Mononuclear cell (primary cell): ENCODE measurements around the gene BLVRA. TPM values are rescaled to one million over a fixed set of nuclear protein-coding genes. Genes with fewer than 3 reads are reported as not detected.

Experiments used
- H3K27me3 ChIP-seq: 2 replicates; pipeline ENCODE4 v1.6.0; 2011; ENCODE audit warnings: low read length, control low read depth; ENCODE audit not compliant: insufficient read depth
- H3K4me1 ChIP-seq: 2 replicates; pipeline ENCODE4 v1.5.1; 2011; ENCODE audit warnings: mild to moderate bottlenecking, low read length, control low read depth; ENCODE audit not compliant: insufficient read depth
- H3K4me3 ChIP-seq: 2 replicates; pipeline ENCODE4 v1.5.1; 2011; ENCODE audit warnings: mild to moderate bottlenecking, low read length, moderate library complexity
- H3K9me3 ChIP-seq: 2 replicates; pipeline ENCODE4 v1.5.1; 2011; ENCODE audit warnings: low read depth, mild to moderate bottlenecking, control low read depth, low read length
- total RNA-seq: library from RNA; depleted of rRNA; stranded (reverse); fragments of >200 nt; gene quantifications from one replicate; pipeline ENCODE4 v1.2.3, GENCODE V29; 2012

BLVRA gene
- total RNA-seq, 1 donor, result 24.1 TPM

GRCh38 chr7:43843296-43843695 lies 84.8 kb downstream of the BLVRA start:
- H3K9me3 ChIP-seq, result no peaks in the 10 kb centered on the region

GRCh38 chr7:43844257-43844656 lies 85.8 kb downstream of the BLVRA start:
- Histone ChIP-seq H3K27me3 (no peaks in the 10 kb centered on the region), H3K9me3 (no peaks in the 10 kb centered on the region), H3K4me1 (no peaks in the 10 kb centered on the region), H3K4me3 (no peak overlapping the region)

More at GRCh38 chr7:43843296-43843695, 84.8 kb downstream of the BLVRA start:
- no peaks in the 10 kb centered on the region for H3K27me3 ChIP-seq
- H3K4me1 ChIP-seq, result peaks cover 5% of the 10 kb centered on the region
- H3K4me3 ChIP-seq, result no peak overlapping the region

- no peaks in the 10 kb centered on the region for H3K4me1 ChIP-seq
- H3K27me3 ChIP-seq, result no peaks in the 10 kb centered on the region
- H3K9me3 ChIP-seq, result no peaks in the 10 kb centered on the region
- H3K4me3 ChIP-seq, result no peak overlapping the region
Measured at GRCh38 chr7:43844662-43845061, 86.2 kb downstream of the BLVRA start.

- no peaks in the 10 kb centered on the region for H3K4me1 ChIP-seq
- no peaks in the 10 kb centered on the region for H3K27me3 ChIP-seq
- H3K4me3 ChIP-seq, result no peak overlapping the region
- H3K9me3 ChIP-seq, result no peaks in the 10 kb centered on the region
Measured at GRCh38 chr7:43847496-43847895, 89.0 kb downstream of the BLVRA start.

GRCh38 chr7:43849047-43849446 lies 90.6 kb downstream of the BLVRA start:
- Histone ChIP-seq H3K4me1 (no peaks in the 10 kb centered on the region), H3K9me3 (no peaks in the 10 kb centered on the region), H3K27me3 (no peaks in the 10 kb centered on the region), H3K4me3 (no peak overlapping the region)

GRCh38 chr7:43850348-43851116 lies 92.1 kb downstream of the BLVRA start:
- H3K4me1 ChIP-seq, result no peaks in the 10 kb centered on the region
- H3K4me3 ChIP-seq, result no peak overlapping the region
- no peaks in the 10 kb centered on the region for H3K27me3 ChIP-seq
- H3K9me3 ChIP-seq, result no peaks in the 10 kb centered on the region

GRCh38 chr7:43851805-43852204 lies 93.3 kb downstream of the BLVRA start:
- H3K9me3 ChIP-seq, result no peaks in the 10 kb centered on the region
- no peaks in the 10 kb centered on the region for H3K27me3 ChIP-seq
- H3K4me1 ChIP-seq, result no peaks in the 10 kb centered on the region
- no peak overlapping the region for H3K4me3 ChIP-seq

GRCh38 chr7:43855176-43855575 lies 96.7 kb downstream of the BLVRA start:
- H3K4me1 ChIP-seq, result no peaks in the 10 kb centered on the region
- H3K27me3 ChIP-seq, result no peaks in the 10 kb centered on the region
- no peaks in the 10 kb centered on the region for H3K9me3 ChIP-seq
- H3K4me3 ChIP-seq, result no peak overlapping the region

- Histone ChIP-seq H3K9me3 (no peaks in the 10 kb centered on the region), H3K4me3 (no peak overlapping the region), H3K4me1 (no peaks in the 10 kb centered on the region), H3K27me3 (no peaks in the 10 kb centered on the region)
Measured at GRCh38 chr7:43856316-43856715, 97.8 kb downstream of the BLVRA start.

Other genes with a start within 250 kb of the BLVRA start
- gene STK17A, start 175.6 kb upstream of the BLVRA start, total RNA-seq, result 253 TPM
- 69.3 TPM for gene COA1, start 29.2 kb upstream of the BLVRA start, total RNA-seq
- gene MRPS24, start 110.8 kb downstream of the BLVRA start, total RNA-seq, result 53.1 TPM
- 19.2 TPM for gene URGCP, start 147.9 kb downstream of the BLVRA start, total RNA-seq
- 6.3 TPM for gene UBE2D4, start 167.8 kb downstream of the BLVRA start, total RNA-seq
- under 0.01 TPM for gene SPDYE1, start 239.2 kb downstream of the BLVRA start, total RNA-seq